ENCODE data around the gene PALMD.

Gene PALMD

GRCh38 chr1:99665212-99665611 is 19.3 kb downstream of the PALMD start:
- no peak overlapping the region for H3K4me3 ChIP-seq (ENCODE audit: low read length)
- H3K9ac ChIP-seq (ENCODE audit: low read length) = no peak overlapping the region
- H3K9me3 ChIP-seq (ENCODE audit: control insufficient read depth, low read depth, low read length) = no peaks in the 10 kb centered on the region
- H3K27ac ChIP-seq (ENCODE audit: low read length) = no peak overlapping the region
- peaks cover 6% of the 10 kb centered on the region for H3K4me1 ChIP-seq (ENCODE audit: control insufficient read depth, low read depth, low read length)
- H3K27me3 ChIP-seq (ENCODE audit: control insufficient read depth, insufficient read depth, low read length) = no peaks in the 10 kb centered on the region
- H3K36me3 ChIP-seq (ENCODE audit: control insufficient read depth, low read depth, low read length) = no peaks in the 10 kb centered on the region

GRCh38 chr1:99669376-99669775 is 23.5 kb downstream of the PALMD start:
- Histone ChIP-seq H3K9me3 (ENCODE audit: control insufficient read depth, low read depth, low read length) (no peaks in the 10 kb centered on the region), H3K4me3 (ENCODE audit: low read length) (no peak overlapping the region), H3K9ac (ENCODE audit: low read length) (no peak overlapping the region), H3K4me1 (ENCODE audit: control insufficient read depth, low read depth, low read length) (peaks cover 6% of the 10 kb centered on the region), H3K27ac (ENCODE audit: low read length) (no peak overlapping the region), H3K36me3 (ENCODE audit: control insufficient read depth, low read depth, low read length) (no peaks in the 10 kb centered on the region), H3K27me3 (ENCODE audit: control insufficient read depth, insufficient read depth, low read length) (no peaks in the 10 kb centered on the region)

DNA sequence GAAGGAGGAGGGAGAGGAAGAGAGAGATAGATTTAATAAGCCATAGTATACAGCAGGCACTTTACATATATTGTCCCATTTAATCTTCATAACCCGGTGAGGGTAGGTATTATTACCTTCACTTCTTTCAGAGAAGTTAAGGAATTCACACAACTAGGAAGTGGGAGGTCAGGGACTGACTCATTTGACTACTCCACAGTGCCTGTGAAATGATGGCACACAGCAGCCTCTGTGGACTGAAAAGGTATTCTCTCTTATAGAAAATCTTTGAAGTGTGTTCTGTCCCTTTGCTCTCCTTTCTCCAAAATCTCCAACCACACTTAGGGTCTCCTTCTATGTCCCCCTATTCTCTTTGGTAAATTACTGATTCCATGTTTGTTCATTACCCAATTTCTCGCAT is 23.9 kb downstream of the PALMD start:
- Histone ChIP-seq H3K4me3 (ENCODE audit: low read length) (no peak overlapping the region), H3K36me3 (ENCODE audit: control insufficient read depth, low read depth, low read length) (no peaks in the 10 kb centered on the region), H3K9me3 (ENCODE audit: control insufficient read depth, low read depth, low read length) (no peaks in the 10 kb centered on the region), H3K27ac (ENCODE audit: low read length) (no peak overlapping the region), H3K27me3 (ENCODE audit: control insufficient read depth, insufficient read depth, low read length) (no peaks in the 10 kb centered on the region), H3K4me1 (ENCODE audit: control insufficient read depth, low read depth, low read length) (peaks cover 6% of the 10 kb centered on the region), H3K9ac (ENCODE audit: low read length) (no peak overlapping the region)

GRCh38 chr1:99670583-99670982 is 24.7 kb downstream of the PALMD start:
- Histone ChIP-seq H3K9ac (ENCODE audit: low read length) (no peak overlapping the region), H3K4me1 (ENCODE audit: control insufficient read depth, low read depth, low read length) (peaks cover 6% of the 10 kb centered on the region), H3K36me3 (ENCODE audit: control insufficient read depth, low read depth, low read length) (no peaks in the 10 kb centered on the region), H3K9me3 (ENCODE audit: control insufficient read depth, low read depth, low read length) (no peaks in the 10 kb centered on the region), H3K27ac (ENCODE audit: low read length) (no peak overlapping the region), H3K27me3 (ENCODE audit: control insufficient read depth, insufficient read depth, low read length) (no peaks in the 10 kb centered on the region), H3K4me3 (ENCODE audit: low read length) (no peak overlapping the region)

GRCh38 chr1:99672038-99672437 is 26.1 kb downstream of the PALMD start:
- Histone ChIP-seq H3K9ac (ENCODE audit: low read length) (no peak overlapping the region), H3K9me3 (ENCODE audit: control insufficient read depth, low read depth, low read length) (no peaks in the 10 kb centered on the region), H3K36me3 (ENCODE audit: control insufficient read depth, low read depth, low read length) (no peaks in the 10 kb centered on the region), H3K4me1 (ENCODE audit: control insufficient read depth, low read depth, low read length) (no peaks in the 10 kb centered on the region), H3K4me3 (ENCODE audit: low read length) (no peak overlapping the region), H3K27ac (ENCODE audit: low read length) (no peak overlapping the region), H3K27me3 (ENCODE audit: control insufficient read depth, insufficient read depth, low read length) (no peaks in the 10 kb centered on the region)

DNA sequence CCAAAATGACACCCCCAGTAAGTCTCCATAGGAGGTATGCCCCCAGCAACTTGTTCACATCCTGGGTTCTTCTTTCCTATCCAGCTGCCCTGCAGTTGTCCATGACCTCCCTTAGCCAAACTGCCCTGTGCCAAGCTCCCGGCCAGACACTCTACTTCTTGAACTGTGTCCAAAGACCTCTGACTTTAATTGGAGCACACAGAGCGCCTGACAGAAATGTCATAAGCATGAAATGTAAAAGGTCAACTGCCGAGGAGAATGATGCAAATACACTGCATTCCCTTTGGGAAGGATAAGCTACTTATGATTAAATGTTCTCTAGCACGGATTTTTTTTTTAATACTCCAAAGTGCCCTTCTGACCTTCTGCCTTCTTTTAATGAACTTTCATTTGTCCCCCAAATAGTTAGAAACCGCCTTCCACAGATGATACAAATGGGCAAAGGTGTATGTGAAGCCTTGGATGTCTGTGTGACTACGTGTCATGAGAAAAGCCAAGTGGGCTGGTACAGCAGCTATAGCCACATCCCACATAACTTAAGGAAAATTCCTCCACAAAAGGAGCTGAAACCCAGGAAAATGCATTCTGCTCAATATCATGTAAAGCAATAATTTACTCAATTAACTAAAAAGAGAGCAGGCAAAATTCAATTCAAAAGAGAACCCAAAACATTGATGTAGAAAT is 26.8 kb downstream of the PALMD start:
- Histone ChIP-seq H3K4me3 (ENCODE audit: low read length) (no peak overlapping the region), H3K4me1 (ENCODE audit: control insufficient read depth, low read depth, low read length) (no peaks in the 10 kb centered on the region), H3K9ac (ENCODE audit: low read length) (no peak overlapping the region), H3K9me3 (ENCODE audit: control insufficient read depth, low read depth, low read length) (no peaks in the 10 kb centered on the region), H3K36me3 (ENCODE audit: control insufficient read depth, low read depth, low read length) (no peaks in the 10 kb centered on the region), H3K27me3 (ENCODE audit: control insufficient read depth, insufficient read depth, low read length) (no peaks in the 10 kb centered on the region), H3K27ac (ENCODE audit: low read length) (no peak overlapping the region)

- H3K4me1 ChIP-seq (ENCODE audit: control insufficient read depth, low read depth, low read length) = no peaks in the 10 kb centered on the region
- no peaks in the 10 kb centered on the region for H3K9me3 ChIP-seq (ENCODE audit: control insufficient read depth, low read depth, low read length)
- H3K9ac ChIP-seq (ENCODE audit: low read length) = no peak overlapping the region
- no peaks in the 10 kb centered on the region for H3K27me3 ChIP-seq (ENCODE audit: control insufficient read depth, insufficient read depth, low read length)
- H3K36me3 ChIP-seq (ENCODE audit: control insufficient read depth, low read depth, low read length) = no peaks in the 10 kb centered on the region
- no peak overlapping the region for H3K4me3 ChIP-seq (ENCODE audit: low read length)
- no peak overlapping the region for H3K27ac ChIP-seq (ENCODE audit: low read length)
These were observed 27.4 kb downstream of the PALMD start for GRCh38 chr1:99673315-99673714.

- no peaks in the 10 kb centered on the region for H3K36me3 ChIP-seq (ENCODE audit: control insufficient read depth, low read depth, low read length)
- H3K4me3 ChIP-seq (ENCODE audit: low read length) = no peak overlapping the region
These were observed 28.5 kb downstream of the PALMD start for GRCh38 chr1:99674115-99675064.

DNA sequence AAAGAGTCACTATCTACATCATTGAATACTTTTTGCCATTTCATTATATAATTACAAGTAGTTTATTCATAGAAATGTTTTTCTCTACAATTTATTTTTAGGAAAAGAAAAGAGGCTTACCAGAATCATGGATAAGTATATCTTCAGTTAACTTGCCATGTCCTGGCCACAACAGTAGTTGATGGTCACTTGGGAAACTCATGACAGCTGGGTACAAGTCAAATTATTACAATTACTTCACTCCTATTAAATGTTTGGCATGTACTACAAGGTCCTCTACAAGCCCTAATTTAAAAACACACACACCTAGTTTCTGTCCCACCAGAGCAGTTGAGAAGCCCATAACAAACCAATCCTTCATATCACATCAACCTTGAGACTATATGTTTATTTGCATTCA is 29.4 kb downstream of the PALMD start:
- no peaks in the 10 kb centered on the region for H3K4me1 ChIP-seq (ENCODE audit: control insufficient read depth, low read depth, low read length)
- H3K9me3 ChIP-seq (ENCODE audit: control insufficient read depth, low read depth, low read length) = no peaks in the 10 kb centered on the region
- H3K9ac ChIP-seq (ENCODE audit: low read length) = no peak overlapping the region
- no peak overlapping the region for H3K4me3 ChIP-seq (ENCODE audit: low read length)
- H3K27ac ChIP-seq (ENCODE audit: low read length) = no peak overlapping the region
- H3K36me3 ChIP-seq (ENCODE audit: control insufficient read depth, low read depth, low read length) = no peaks in the 10 kb centered on the region
- H3K27me3 ChIP-seq (ENCODE audit: control insufficient read depth, insufficient read depth, low read length) = no peaks in the 10 kb centered on the region

More at GRCh38 chr1:99674115-99675064, 28.5 kb downstream of the PALMD start:
- H3K4me1 ChIP-seq (ENCODE audit: control insufficient read depth, low read depth, low read length) = no peaks in the 10 kb centered on the region
- no peak overlapping the region for H3K27ac ChIP-seq (ENCODE audit: low read length)
- no peaks in the 10 kb centered on the region for H3K9me3 ChIP-seq (ENCODE audit: control insufficient read depth, low read depth, low read length)
- H3K27me3 ChIP-seq (ENCODE audit: control insufficient read depth, insufficient read depth, low read length) = no peaks in the 10 kb centered on the region
- H3K9ac ChIP-seq (ENCODE audit: low read length) = no peak overlapping the region

GRCh38 chr1:99675994-99676393 is 30.1 kb downstream of the PALMD start:
- no peaks in the 10 kb centered on the region for H3K9me3 ChIP-seq (ENCODE audit: control insufficient read depth, low read depth, low read length)
- no peaks in the 10 kb centered on the region for H3K27me3 ChIP-seq (ENCODE audit: control insufficient read depth, insufficient read depth, low read length)
- H3K9ac ChIP-seq (ENCODE audit: low read length) = no peak overlapping the region

DNA sequence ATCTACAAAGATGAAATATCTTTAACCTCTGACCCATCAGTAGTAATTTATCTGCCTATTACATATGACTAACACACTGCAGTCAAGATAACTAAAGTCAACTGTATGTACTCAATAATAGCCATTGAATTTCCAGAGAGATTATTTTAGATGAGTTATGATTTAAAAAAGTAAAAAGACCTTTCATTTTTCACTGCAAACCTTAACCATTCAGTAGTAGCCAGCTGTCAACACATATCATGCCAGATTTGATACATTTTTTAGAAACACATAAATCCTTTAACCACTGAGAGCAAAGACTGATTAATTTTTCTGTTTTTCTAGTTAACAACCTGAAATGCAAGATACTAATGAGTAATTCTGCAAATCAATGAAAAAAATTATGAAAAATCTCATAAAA is 31.0 kb downstream of the PALMD start:
- Histone ChIP-seq H3K4me1 (ENCODE audit: control insufficient read depth, low read depth, low read length) (no peaks in the 10 kb centered on the region), H3K27ac (ENCODE audit: low read length) (no peak overlapping the region), H3K9me3 (ENCODE audit: control insufficient read depth, low read depth, low read length) (no peaks in the 10 kb centered on the region)

More at GRCh38 chr1:99675994-99676393, 30.1 kb downstream of the PALMD start:
- Histone ChIP-seq H3K36me3 (ENCODE audit: control insufficient read depth, low read depth, low read length) (no peaks in the 10 kb centered on the region), H3K27ac (ENCODE audit: low read length) (no peak overlapping the region), H3K4me1 (ENCODE audit: control insufficient read depth, low read depth, low read length) (no peaks in the 10 kb centered on the region), H3K4me3 (ENCODE audit: low read length) (no peak overlapping the region)

More for the DNA sequence above, 31.0 kb downstream of the PALMD start:
- Histone ChIP-seq H3K4me3 (ENCODE audit: low read length) (no peak overlapping the region), H3K36me3 (ENCODE audit: control insufficient read depth, low read depth, low read length) (no peaks in the 10 kb centered on the region), H3K27me3 (ENCODE audit: control insufficient read depth, insufficient read depth, low read length) (no peaks in the 10 kb centered on the region), H3K9ac (ENCODE audit: low read length) (no peak overlapping the region)
